ENCODE measurements around the gene EZR.

DNA sequence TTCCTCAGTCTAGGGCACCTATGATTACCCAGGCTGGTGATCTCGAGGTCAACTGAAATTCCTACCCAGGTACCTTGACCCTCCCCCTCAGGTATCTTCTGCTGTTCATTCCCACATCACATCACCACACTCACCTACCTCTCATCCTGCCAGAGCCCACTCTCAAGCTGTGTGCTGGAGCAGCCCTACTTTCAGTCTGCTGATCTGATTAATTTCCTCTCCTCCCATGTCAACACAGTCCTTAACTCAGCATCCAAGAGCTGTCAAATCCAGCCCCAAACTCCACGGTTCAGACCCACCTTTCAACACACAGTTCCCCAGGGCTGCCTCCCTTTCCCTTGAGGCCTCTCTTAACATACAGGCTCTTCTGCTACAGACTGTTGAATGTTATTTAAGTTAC, 42.4 kb downstream of the EZR start:
- TF ChIP-seq ZNF274 (IDR thresholded peaks at IDR 0.05; ENCODE audit: low read length): no peak
- no peak for TF ChIP-seq ZNF274 (tag by site-specific recombination; IDR thresholded peaks at IDR 0.05; ENCODE audit: borderline replicate concordance)
- TF ChIP-seq SCRT1 (tag by site-specific recombination; IDR thresholded peaks at IDR 0.05; ENCODE audit: borderline replicate concordance): no peak
- TF ChIP-seq ZNF19 (tag by site-specific recombination; IDR thresholded peaks at IDR 0.05; ENCODE audit: low read depth): no peak

All from HEK293 (cell line).